Glutamatergic neuron (in vitro differentiated cells): Measurements from ENCODE around the gene SHISA4. TPM values are rescaled to one million over a fixed set of nuclear protein-coding genes. Genes with fewer than 3 reads are reported as not detected.
"Not testable (repeated sequence)": the region's sequence is repeated elsewhere in the genome, so short reads cannot be mapped to it uniquely, and the experiment has no call there.

Experiments
- DNase-seq: peaks from one replicate; pipeline ENCODE4 v3.0.0; 2022
- H3K27ac Mint-ChIP-seq: one replicate; pipeline ENCODE4 v1.8.0; 2020; ENCODE audit warnings: mild to moderate bottlenecking, mixed read lengths, inconsistent platforms; ENCODE audit not compliant: unreplicated experiment
- H3K27me3 Mint-ChIP-seq: one replicate; pipeline ENCODE4 v1.8.0; 2020; ENCODE audit warnings: mild to moderate bottlenecking, moderate library complexity, mixed read lengths, inconsistent platforms; ENCODE audit not compliant: unreplicated experiment
- H3K36me3 Mint-ChIP-seq: one replicate; pipeline ENCODE4 v1.8.0; 2020; ENCODE audit warnings: mild to moderate bottlenecking, mixed read lengths, inconsistent platforms; ENCODE audit not compliant: unreplicated experiment
- H3K4me1 Mint-ChIP-seq: one replicate; pipeline ENCODE4 v1.8.0; 2020; ENCODE audit warnings: mild to moderate bottlenecking, low read depth, mixed read lengths, inconsistent platforms; ENCODE audit not compliant: unreplicated experiment
- H3K4me3 Mint-ChIP-seq: one replicate; pipeline ENCODE4 v1.8.0; 2020; ENCODE audit warnings: mild to moderate bottlenecking, mixed read lengths, inconsistent platforms; ENCODE audit not compliant: unreplicated experiment
- H3K9me3 Mint-ChIP-seq: one replicate; pipeline ENCODE4 v1.8.0; 2020; ENCODE audit warnings: mild to moderate bottlenecking, moderate library complexity, mixed read lengths, inconsistent platforms; ENCODE audit not compliant: unreplicated experiment
- total RNA-seq: library from RNA; stranded (reverse); fragmentation: NEBNext Ultra II Directional; extraction: Animal tissue kit (Norgen Biotek cat#: 25700); gene quantifications from one replicate; pipeline ENCODE4 v1.2.1, GENCODE V29; 2021; ENCODE audit not compliant: unreplicated experiment
- TF ChIP-seq, protein P1 (sequence below): fragments of 200-600 bp; sonication (generic); IDR thresholded peaks from one replicate; pipeline ENCODE4 v1.5.0; 2021; ENCODE audit not compliant: partially characterized antibody, unreplicated experiment

Gene SHISA4
- total RNA-seq, 1 donor from 2014 or later: 2.9 TPM

GRCh38 chr1:201937624-201938213, 49.0 kb downstream of the SHISA4 start:
- no peak overlapping the region for H3K27ac Mint-ChIP-seq
- TF ChIP-seq, protein P1, sequence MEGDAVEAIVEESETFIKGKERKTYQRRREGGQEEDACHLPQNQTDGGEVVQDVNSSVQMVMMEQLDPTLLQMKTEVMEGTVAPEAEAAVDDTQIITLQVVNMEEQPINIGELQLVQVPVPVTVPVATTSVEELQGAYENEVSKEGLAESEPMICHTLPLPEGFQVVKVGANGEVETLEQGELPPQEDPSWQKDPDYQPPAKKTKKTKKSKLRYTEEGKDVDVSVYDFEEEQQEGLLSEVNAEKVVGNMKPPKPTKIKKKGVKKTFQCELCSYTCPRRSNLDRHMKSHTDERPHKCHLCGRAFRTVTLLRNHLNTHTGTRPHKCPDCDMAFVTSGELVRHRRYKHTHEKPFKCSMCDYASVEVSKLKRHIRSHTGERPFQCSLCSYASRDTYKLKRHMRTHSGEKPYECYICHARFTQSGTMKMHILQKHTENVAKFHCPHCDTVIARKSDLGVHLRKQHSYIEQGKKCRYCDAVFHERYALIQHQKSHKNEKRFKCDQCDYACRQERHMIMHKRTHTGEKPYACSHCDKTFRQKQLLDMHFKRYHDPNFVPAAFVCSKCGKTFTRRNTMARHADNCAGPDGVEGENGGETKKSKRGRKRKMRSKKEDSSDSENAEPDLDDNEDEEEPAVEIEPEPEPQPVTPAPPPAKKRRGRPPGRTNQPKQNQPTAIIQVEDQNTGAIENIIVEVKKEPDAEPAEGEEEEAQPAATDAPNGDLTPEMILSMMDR: no peak
- DNase-seq: no peak
- no peaks in the 10 kb centered on the region for H3K36me3 Mint-ChIP-seq
- H3K4me1 Mint-ChIP-seq: peaks cover 23% of the 10 kb centered on the region
- H3K4me3 Mint-ChIP-seq: no peak overlapping the region
- peaks cover 2% of the 10 kb centered on the region for H3K9me3 Mint-ChIP-seq
- peaks cover 4% of the 10 kb centered on the region for H3K27me3 Mint-ChIP-seq

DNA sequence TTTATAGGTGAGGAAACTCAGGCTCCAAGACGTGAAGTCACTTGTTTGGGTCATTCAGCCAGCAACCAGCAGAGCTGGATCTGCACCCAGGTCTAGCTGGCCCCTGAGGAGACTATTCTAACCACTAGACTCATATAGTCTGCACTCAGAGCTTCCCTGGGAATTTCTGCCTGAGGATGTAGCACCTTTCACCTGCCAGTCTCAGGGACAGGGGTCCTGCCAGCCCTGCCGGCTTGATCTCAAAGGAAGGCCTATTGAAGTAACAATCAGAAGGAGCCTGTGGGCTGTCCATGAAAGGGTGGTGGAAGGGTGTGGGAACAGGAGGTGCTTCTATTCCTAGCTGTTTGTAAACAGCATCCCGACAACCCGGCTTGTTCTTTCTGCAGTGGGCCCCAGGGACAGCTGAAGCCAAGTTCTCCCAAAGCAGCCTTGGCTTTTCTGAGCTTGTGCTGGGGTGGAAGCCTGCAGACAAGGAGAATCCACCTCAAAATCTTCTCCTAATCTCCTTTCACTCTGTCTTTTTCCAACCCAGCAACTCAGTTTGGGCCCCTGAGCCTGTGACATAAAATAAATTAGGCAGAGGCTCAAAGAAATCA, 49.8 kb downstream of the SHISA4 start:
- Mint-ChIP-seq H3K4me3 (no peak overlapping the region), H3K4me1 (peaks cover 23% of the 10 kb centered on the region), H3K27ac (no peak overlapping the region), H3K9me3 (peaks cover 2% of the 10 kb centered on the region), H3K27me3 (peaks cover 4% of the 10 kb centered on the region), H3K36me3 (no peaks in the 10 kb centered on the region)
- TF ChIP-seq, protein P1: no peak
- DNase-seq: no peak

DNA sequence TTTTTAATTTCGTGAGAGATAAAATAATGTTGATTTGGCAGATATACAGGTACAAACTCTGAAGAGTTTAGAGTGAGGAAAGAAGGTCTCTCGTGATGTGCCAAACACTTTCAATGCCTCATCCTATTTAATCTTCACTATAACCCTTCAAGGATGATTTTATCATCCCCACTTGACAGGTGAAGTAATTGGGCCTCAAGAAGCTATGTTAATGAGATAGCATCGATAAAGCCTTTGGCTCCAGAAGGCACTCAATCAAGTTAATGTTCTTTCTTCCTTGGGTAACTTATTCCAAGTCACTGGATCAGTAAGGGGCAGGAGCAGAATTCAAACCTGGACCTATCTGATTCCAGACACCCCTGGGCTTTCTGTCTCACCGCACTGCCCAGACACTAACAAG, 50.5 kb downstream of the SHISA4 start:
- no peak for DNase-seq
- H3K27ac Mint-ChIP-seq: peak overlapping the region; percentile 52
- TF ChIP-seq, protein P1: no peak
- H3K9me3 Mint-ChIP-seq: peaks cover 2% of the 10 kb centered on the region
- no peaks in the 10 kb centered on the region for H3K36me3 Mint-ChIP-seq
- no peak overlapping the region for H3K4me3 Mint-ChIP-seq
- peaks cover 4% of the 10 kb centered on the region for H3K27me3 Mint-ChIP-seq
- peaks cover 23% of the 10 kb centered on the region for H3K4me1 Mint-ChIP-seq

DNA sequence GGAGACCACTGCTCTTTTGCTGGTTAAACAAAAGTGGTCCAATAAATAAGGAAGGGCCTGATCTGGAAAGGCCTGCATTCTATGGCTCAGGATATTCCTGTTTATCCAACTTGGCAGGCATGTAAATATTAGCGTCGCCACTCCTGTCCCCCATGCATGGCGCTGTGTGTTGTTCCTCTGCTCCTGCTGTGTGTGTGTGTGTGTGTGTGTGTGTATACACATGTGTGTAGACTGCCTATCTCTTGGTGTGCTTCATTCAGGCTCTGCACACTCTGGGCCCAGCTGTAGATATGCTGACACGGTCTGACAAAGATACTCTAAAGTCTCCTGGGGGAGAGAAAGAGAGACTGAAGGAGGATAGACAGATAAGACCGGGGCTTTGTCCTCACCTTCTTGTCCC, 50.9 kb downstream of the SHISA4 start:
- Mint-ChIP-seq H3K9me3 (peaks cover 2% of the 10 kb centered on the region), H3K36me3 (no peaks in the 10 kb centered on the region), H3K4me3 (no peak overlapping the region), H3K27me3 (peaks cover 4% of the 10 kb centered on the region), H3K4me1 (peaks cover 19% of the 10 kb centered on the region), H3K27ac (peak overlapping the region; percentile 52)
- TF ChIP-seq, protein P1: no peak
- no peak for DNase-seq

DNA sequence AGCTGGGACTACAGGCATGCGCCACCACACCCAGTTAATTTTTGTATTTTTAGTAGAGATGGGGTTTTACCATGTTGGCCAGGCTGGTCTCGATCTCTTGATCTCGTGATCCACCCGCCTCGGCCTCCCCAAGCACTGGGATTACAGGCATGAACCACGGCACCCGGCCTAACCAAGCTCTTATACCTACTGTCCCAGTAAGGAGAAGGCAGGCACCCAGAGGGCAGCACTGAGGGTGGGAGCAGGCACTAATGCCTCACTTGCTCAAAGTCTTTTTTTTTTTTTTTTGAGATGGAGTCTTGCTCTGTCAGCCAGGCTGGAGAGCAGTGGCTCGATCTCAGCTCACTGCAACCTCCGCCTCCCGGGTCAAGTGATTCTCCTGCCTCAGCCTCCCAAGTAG, 51.6 kb downstream of the SHISA4 start:
- H3K36me3 Mint-ChIP-seq, H3K27ac Mint-ChIP-seq, H3K27me3 Mint-ChIP-seq, DNase-seq, H3K9me3 Mint-ChIP-seq, H3K4me3 Mint-ChIP-seq: not testable (repeated sequence)
- peaks cover 22% of the 10 kb centered on the region for H3K4me1 Mint-ChIP-seq
